Stimulated activated CD8-positive, alpha-beta memory T cell treated with anti-CD3 and anti-CD28 coated beads, Interleukin-12 subunit alpha, Interleukin-12 subunit beta, amount 100 ng/mL, for 1 hour (primary cell): ENCODE measurements around the gene FXR2.
"Not testable (repeated sequence)": the region's sequence is repeated elsewhere in the genome, so short reads cannot be mapped to it uniquely, and the experiment has no call there.

Experiments
- DNase-seq: peaks from one replicate; pipeline ENCODE4 v3.0.0-alpha.2; 2020; ENCODE audit warnings: low read depth

The FXR2 gene

DNA sequence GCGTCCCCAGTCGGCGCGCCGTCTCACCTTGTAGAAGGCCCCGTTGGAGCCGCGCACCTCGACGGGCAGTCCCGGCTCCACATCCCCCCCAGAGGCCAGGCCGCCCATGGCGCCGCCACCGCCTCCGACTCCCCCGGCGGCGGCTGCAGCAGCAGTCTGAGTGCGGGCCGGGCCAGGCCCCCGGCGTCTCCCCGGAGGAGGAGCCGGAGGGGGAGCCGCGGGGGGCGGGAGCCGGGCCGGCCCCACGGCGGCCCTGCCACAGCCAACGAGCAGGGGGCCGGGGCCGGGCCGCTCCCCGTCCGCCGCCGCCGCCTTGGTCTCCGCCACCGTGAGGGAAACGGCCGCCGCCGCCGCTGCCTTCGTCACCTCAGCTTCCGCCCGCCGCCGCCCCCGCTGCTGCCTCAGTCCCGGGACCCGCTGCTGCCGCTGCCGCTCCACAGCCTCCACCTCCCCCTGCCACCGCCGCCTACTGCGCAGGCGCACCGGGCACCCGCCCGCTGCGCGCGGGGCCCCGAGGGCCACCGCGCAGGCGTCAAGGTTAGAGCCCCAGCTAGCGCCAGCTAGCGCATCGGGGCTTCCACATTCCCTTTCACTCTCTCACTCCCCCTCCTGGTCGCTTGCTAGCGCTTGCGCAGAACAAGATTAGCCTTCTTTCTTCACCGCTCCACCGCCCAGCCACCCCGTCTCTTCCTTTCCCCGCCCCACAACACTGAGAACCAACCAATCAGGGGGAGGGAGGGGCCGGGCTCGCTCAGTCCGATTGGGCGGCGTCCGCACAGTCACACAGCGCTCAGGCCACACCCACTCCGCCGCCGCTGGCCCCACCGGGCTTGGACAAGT lies at the start of gene FXR2:
TSS of gene FXR2 (minus strand) at position 473 of the 840 bp plus-strand sequence. CDS start at position 108, 365 bp downstream.
- peak; percentile 96 for DNase-seq

DNA sequence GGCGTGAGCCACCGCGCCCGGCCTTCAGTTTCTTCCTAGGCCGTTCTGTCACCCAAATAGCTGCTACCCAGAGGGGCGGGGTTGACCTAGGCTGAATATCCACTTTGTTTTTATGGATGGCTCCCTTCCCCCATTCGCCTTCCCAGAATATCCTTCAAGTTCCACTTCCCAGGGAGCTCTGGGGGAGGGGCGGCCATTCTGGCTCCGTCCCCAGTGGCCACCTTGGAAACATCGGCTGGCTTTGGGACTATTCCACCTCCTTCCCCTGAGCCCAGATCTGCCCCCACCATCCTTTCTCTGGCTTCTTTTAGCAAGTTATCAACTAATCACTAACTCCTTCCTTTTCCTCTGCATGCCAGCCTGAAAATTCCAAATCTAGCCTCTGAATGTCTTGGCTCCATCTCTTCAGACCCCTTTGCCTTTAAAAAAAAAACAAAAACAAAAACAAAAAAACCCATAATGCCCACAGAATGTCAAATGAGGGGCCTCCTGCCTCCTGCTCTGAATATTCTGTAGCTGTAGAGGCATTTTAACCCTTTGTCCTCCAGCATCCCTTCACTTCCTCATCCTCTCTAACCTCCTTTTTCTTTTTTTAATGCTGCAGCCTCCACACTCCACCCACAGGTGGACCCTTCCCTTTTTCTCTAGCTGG lies 42.4 kb upstream of the FXR2 start:
- DNase-seq: no peak

DNA sequence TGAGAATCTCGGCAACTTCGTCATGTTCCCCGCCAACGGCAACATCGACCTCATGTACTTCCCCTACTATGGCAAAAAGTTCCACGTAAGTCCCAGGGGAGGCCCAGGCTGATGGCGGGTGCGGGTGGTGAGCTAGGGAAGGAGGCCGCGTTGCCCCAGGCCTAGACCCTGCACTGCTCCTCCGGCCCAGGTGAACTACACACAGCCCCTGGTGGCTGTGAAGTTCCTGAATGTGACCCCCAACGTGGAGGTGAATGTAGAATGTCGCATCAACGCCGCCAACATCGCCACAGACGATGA lies 40.8 kb upstream of the FXR2 start:
- DNase-seq: no peak

DNA sequence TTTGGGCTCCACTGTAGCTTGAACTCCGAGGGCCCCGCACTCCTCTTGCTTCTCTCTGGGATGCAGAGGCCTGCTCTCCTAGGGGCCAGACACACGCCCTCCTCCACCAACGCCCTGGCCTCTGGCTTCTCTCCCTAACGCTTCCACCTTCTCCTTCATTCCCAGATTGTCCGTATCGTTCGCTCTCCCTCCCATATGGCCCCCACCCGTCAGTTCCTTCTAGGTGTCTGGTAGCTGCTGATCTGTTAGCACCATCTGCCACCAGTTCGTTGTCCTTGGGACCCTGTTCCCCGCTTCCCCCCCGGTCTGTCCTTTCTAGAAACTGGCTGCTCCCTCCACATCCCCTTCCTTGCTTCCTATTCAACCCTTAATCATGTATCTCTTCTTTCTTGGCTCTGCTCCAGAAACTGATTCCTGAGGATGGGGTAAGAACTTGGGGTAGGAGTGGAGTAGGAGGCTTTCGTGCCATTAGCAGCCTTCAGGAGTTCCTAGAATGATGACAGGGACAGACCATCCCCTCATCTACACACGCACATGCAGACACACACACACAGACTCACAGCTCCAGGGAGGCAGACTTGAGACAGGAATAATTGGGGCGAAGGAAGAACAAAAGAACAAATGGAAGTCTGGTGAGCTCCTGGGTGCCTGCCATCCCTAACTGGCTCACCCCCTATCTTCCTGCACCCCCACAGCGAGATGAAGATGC lies 40.3 kb upstream of the FXR2 start:
- DNase-seq: no peak

DNA sequence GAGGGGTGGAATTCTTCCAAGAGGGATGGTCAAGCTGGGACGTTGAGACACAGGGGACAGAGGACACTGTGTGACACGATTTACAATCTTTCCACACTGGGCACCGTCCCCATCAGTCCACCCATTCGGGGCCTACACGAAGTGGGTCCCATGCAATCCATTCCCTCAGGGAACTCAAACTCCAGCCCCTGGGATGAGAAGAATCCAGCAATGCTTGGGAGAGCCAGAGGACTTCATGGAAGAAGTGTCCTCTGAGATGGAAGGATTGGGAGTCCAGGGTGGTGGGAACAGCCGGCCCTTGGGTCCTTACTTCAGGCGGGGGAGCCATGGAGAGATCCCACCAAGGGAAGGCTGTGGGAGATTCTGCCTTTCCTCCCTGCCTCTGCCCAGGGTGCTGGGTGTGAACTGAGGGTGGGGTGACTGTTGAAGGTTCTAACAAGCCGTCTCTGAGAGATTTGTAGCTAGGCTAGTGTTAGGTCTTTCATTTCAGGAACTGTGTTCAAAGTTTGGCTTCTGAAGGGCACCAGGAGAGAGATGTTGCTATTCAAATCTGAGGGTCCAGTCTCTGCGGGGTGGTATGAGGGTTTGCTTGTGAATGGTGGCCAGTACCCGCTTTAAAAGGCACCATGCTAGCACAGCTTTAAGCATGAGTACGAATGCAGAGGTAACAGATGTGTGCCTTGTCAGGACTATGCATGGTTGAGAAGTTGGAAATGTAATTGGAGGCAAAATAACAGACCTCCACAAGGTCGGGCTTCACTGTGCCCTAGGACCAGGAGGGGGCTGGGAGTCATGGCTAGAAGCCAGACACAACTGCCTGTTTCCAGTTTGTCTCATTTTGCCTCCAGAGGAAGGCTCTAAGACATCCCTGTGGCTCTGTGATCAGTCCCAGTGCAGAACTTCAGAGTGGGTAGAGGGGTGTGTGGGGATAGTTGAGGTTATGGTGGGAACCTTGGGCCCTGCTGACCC lies 38.0 kb upstream of the FXR2 start:
- no peak for DNase-seq

DNA sequence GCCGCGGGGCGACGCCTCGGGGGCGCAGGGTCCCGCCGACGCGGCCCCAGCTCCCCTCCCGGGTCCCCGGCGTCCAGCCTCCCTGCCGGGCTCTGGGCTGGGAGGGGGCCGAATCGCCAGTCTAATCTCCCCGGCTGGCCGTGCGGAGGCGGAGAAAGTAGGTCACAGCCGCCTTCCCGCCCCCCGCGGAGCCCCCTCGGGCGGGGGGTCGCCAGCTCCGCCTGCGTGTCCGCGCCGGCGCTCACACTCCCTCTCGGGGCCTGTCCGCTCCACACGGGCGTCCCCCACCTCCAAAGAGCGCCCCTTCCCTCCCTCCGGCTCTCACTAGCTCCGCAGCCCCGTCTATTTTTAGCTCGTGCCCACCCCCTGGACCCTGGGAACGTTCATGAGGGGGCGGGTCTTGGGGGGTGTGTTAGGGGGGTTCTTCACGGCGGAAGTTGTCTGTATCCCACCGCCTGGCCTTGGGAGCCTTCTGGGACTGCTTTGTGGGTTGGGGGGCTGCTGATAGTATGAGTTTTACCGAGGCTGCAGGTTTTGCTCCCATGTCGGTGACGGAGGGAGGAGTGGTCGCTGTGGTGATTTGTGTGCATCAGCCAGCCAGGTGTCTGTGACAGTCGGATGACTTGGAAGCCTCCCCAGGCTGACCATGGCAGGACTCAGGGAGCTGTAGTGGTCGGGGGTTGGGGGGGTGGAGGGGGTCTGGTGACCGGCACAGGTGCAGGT lies 37.1 kb upstream of the FXR2 start:
- no peak for DNase-seq

DNA sequence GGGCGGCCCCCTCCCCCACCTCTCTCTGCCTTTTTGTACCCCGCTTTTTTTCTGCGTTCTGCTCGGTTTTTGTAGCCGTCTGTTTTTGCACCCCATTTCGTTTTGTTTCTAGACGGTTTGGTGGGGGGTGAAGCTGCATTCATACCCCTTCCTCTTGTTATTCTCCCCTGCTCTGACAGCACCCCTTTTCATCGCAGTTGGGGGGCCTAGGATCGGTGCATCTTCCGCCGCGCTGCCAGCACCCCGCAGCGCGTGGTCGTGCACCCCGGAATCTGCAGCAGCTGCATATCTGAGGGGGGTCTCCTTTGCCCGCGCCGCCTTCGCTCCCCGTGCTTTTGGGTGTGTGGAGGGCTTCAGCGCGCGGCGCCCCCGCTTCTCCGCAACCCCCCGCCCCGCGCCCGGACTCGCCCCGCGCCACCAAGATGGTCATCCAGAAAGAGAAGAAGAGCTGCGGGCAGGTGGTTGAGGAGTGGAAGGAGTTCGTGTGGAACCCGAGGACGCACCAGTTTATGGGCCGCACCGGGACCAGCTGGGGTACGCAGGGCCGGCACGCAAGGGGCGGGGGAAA lies 36.5 kb upstream of the FXR2 start:
- DNase-seq: no peak

DNA sequence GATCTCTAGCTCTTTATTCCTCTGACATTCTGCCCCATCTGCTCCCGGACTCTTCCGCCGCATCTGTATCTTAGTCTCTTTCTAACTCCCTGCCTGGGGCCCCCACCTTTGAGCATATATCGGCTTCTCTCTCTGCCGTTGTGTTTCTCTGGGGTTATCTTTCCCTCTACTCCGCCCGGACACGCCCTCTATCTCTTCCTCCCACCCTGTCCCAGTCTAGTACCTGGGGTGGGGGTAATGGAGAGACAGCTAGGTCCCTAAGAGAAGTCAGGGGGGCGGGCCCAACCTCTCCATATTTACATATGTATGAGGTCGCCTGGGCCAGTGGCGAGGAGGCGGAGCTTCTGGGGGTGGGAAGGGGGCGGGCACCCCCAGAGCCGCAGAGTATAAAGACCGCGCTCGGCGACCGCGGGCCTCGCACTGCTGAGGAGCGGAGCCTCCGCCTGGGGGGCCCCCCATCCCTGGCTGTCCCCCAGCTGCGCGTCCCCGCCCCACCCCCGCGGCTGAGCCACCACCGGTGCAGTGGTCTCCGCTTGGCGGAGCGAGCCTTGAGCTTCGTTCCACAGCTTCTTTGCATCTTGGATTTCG lies 35.9 kb upstream of the FXR2 start, which contains the start of gene ATP1B2:
TSS of gene ATP1B2 (plus strand) at position 418 of the 588 bp plus-strand sequence. CDS start 593 bp downstream, outside the sequence.
- peak; percentile 64 for DNase-seq

DNA sequence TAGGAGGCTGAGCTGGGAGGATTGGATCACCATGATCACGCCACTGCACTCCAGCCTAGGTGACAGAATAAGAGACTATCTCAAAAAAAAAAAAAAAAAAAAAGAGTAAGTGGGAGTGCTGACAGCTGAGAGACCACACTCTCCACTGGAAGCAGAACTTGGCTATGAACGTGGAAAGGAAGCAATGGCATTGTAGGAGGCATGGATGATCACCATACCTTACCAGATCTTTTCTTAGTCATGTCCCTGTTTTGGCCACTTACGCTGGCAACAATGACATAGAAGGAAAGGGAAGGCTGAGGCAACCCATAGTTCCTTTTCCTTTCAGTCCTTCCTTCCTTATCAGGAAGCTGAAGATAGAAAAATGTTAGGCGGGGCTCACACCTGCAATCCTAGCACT lies 32.3 kb upstream of the FXR2 start:
- no peak for DNase-seq

DNA sequence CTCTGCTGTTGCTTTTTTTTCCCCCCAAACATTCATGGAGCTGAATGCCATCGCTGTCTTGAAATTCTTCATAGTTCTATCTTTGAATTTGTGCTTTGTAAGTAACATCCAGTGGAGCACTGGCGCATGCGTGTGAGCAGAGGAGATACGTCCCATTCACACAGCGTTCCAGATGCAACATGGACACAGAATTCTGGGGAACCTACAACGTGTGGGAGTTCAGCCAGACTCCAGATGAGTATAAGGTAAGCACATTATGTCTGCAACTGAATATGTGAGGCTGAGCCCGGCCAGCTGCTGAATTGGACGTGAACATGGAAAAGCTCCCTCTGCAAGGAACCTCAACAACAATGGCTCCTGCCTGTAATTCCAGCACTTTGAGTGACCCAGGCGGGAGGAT lies 31.8 kb upstream of the FXR2 start:
- DNase-seq: no peak

DNA sequence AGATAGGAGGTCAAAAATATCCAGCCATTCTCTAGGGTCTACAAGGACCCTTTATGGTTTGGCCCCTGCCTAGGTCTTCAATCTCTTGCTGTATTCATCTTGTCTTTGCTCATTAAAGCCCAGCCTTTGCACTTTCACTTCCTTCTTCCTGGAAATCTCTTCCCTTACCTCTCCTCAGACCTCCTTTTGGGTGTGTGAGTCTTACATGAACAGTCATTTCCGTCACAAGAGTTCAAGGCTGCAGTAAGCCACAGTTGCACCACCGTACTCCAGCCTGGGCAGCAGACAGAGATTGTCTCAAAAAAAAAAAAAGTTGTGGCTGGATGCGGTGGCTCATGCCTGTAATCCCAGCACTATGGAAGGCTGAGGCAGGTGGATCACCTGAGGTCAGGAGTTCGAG lies 30.1 kb upstream of the FXR2 start:
- no peak for DNase-seq

DNA sequence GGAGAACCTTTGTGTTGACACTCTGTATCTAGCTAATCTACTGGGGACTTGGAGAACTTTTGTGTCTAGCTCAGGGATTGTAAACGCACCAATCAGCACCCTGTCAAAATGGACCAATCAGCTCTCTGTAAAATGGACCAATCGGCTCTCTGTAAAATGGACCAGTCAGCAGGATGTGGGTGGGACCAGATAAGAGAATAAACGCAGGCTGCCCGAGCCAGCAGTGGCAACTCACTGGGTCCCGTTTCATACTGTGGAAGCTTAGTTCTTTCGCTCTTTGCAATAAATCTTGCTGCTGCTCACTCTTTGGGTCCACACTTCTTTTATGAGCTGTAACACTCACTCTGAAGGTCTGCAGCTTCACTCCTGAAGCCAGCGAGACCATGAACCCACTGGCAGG lies 26.9 kb upstream of the FXR2 start:
- DNase-seq: not testable (repeated sequence)

DNA sequence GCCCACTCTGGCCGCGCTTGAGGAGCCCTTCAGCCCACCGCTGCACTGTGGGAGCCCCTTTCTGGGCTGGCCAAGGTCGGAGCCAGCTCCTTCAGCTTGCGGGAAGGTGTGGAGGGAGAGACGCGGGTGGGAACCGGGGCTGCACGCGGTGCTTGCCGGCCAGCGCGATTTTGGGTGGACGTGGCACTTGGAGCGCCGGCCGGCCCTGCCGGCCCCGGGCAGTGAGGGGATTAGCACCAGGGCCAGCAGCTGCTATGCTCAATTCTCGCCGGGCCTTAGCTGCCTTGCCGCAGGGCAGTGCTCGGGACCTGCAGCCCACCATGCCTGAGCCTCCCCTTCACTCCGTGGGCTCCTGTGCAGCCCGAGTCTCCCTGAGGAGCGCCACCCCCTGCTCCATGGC lies 26.1 kb upstream of the FXR2 start:
- no peak for DNase-seq

DNA sequence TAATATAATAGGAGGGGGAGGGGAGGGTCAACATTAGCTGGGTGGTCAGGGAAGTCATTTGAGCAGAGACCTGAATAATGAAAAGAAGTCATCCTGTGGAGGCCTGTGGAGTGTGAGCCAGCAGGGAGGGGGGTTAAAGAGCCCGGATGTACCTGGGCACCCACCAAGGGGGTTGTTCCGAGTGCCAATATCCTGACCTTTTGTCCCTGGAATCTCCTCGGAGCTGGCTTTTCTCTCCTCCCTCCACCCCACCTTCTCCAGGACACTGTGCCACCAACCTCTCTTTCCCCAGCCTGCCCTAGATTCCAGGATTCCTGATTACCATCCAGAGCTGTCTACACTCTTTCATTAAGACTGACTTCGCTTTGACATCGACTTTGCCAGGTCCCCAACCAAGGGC lies 21.5 kb upstream of the FXR2 start:
- no peak for DNase-seq

DNA sequence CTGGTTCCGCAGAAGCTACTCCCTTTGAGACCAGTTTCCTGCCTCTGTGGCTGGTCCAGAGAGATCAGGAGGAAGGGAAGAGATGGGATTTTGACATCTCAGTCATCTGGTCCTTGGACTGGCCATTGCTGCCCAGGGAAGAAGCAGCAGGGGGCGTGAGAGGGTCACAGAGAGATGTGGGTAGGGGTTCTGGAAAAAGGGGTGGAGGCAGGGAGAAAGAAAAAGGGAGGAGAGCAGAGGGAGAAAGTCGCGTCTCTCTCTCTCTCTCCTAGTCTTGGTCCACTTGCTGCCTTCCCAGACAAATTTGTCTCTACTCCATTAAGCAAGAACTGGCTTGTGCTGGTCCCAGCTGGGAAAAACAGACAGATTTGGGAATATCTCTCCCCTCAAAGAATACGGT lies 19.7 kb upstream of the FXR2 start:
- DNase-seq: no peak

DNA sequence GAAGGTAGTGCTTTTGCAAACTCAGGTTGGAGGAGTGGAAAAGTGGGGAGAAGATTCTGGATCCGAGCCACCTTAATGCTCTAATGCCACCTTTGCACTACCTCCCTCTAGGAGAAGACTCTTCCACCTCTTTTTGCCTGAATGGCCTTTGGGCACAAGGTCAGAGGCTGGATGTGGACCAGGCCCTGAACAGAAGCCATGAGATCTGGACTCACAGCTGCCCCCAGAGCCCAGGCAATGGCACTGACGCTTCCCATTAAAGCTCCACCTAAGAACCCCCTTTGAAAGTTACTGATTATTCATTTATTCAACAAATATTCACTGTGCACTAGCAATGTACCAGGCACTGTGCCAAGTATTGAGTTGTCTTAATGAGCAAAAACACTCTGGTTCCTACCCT lies 18.4 kb upstream of the FXR2 start:
- DNase-seq: no peak

DNA sequence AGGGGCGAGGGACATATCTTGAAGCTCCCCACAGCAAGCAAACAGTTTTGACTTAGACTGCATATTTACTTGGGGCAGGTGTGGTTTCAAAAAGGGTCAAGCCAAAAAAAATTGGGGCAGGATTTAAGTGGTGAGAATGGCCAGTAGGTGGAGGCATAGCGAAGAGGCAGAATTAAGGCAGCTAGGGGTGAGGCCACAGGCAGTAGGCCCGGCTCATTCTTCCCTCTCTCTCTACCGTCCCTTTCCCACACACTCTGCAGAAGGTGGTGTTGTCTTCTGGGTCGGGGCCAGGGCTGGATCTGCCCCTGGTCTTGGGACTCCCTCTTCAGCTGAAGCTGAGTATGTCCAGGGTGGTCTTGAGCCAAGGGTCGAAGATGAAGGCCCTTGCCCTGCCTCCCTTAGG lies 17.8 kb upstream of the FXR2 start:
- DNase-seq: no peak

DNA sequence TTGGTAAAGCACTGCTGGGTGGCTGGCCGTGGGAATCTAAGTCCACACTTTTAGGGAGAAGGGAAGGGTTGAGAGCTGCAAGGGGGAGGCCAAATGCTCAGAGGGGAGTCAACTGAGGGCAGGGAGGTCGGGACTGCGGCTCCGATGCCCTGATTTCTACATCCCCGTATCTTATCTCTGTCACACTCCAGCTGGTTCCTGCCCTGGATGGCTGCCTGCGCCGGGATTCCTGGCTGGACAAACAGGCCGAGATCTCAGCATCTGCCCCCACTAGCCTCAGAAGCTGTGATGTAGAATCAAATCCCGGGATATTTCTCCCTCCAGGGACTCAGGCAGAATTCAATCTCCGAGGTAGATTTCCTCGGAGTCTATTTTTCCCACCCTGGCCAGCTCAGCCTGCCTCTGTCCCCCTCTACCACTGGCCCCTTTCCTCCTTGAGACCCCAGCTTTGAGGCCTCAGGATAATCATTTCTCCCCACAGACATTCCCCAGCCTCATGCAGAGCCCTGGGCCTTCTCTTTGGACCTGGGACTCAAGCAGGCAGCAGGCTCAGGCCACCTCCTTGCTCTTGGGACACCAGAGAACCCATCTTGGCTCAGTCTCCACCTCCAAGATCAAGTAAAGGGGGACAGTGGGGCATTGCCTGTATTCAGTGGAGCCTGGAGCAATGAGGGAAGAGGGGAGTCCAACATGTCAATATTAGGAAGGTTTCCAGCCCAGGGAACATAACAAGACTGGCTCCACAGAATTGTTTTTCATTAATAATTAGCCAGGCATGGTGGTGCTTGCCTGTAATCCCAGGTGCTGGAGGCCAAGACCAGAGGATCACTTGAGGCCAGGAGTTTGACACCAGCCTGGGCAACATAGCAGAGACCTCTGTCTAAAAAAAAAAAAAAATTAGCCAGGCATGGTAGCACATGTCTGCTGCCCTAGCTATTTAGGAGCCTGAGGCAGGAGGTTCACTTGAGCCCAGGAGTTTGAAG lies 17.0 kb upstream of the FXR2 start:
- DNase-seq: no peak

DNA sequence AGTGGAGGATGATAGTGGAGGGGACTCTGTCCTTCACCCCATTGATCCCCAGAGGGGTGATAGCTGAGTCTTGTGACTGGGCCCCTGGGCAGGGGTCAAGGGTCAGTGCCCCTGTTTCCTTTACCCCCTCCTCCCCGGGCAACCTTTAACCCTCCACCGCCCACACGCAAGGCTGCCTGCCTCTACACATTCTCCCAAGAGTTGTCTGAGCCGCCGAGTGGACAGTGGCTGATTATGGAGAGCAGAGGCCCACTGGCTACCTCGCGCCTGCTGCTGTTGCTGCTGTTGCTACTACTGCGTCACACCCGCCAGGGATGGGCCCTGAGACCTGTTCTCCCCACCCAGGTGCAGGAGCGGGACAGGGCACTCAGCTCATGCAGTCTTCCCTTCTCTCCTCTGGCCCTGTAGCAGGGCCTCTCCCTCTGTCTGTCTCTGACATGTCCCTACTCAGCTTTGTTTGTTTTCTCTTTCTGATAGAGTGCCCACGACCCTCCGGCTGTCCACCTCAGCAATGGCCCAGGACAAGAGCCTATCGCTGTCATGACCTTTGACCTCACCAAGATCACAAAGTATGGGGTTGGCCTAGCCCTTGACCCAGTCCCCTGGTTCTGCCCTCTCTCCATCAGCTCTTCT lies 15.4 kb upstream of the FXR2 start, which contains the start of gene SHBG:
TSS of gene SHBG (plus strand) at position 197 of the 633 bp plus-strand sequence. CDS start at position 235, 38 bp downstream.
- DNase-seq: no peak
